ENCODE results near the gene UBXN4.
"Not testable (repeated sequence)": the region's sequence is repeated elsewhere in the genome, so short reads cannot be mapped to it uniquely, and the experiment has no call there.

Gene UBXN4

GRCh38 chr2:135768863-135769262 is 27.2 kb downstream of the UBXN4 start:
- DNase-seq (ENCODE audit: low read depth) = no peak

- DNase-seq (ENCODE audit: low read depth) = no peak
Measured at GRCh38 chr2:135773319-135773718, 31.7 kb downstream of the UBXN4 start.

- no peak for DNase-seq (ENCODE audit: low read depth)
Measured at GRCh38 chr2:135773917-135774316, 32.3 kb downstream of the UBXN4 start.

GRCh38 chr2:135775420-135775819 is 33.8 kb downstream of the UBXN4 start:
- no peak for DNase-seq (ENCODE audit: low read depth)

- no peak for DNase-seq (ENCODE audit: low read depth)
Measured at GRCh38 chr2:135776367-135776766, 34.7 kb downstream of the UBXN4 start.

GRCh38 chr2:135782231-135782630 is 40.6 kb downstream of the UBXN4 start:
- no peak for DNase-seq (ENCODE audit: low read depth)

GRCh38 chr2:135783439-135783838 is 41.8 kb downstream of the UBXN4 start:
- no peak for DNase-seq (ENCODE audit: low read depth)

GRCh38 chr2:135785032-135785431 is 43.4 kb downstream of the UBXN4 start:
- no peak for DNase-seq (ENCODE audit: low read depth)

GRCh38 chr2:135786823-135787222 is 45.2 kb downstream of the UBXN4 start:
- no peak for DNase-seq (ENCODE audit: low read depth)

GRCh38 chr2:135790423-135790822 is 48.8 kb downstream of the UBXN4 start:
- no peak for DNase-seq (ENCODE audit: low read depth)

- no peak for DNase-seq (ENCODE audit: low read depth)
Measured at GRCh38 chr2:135791418-135792190, 49.9 kb downstream of the UBXN4 start.

GRCh38 chr2:135792401-135793150 is 50.9 kb downstream of the UBXN4 start:
- DNase-seq (ENCODE audit: low read depth) = no peak

GRCh38 chr2:135795641-135796040 is 54.0 kb downstream of the UBXN4 start:
- not testable (repeated sequence) for DNase-seq (ENCODE audit: low read depth)

GRCh38 chr2:135796606-135797005 is 55.0 kb downstream of the UBXN4 start:
- DNase-seq (ENCODE audit: low read depth) = no peak

GRCh38 chr2:135797497-135798274 is 56.0 kb downstream of the UBXN4 start:
- DNase-seq (ENCODE audit: low read depth) = peak; percentile 73

- DNase-seq (ENCODE audit: low read depth) = no peak
Measured at GRCh38 chr2:135798275-135798705, 56.6 kb downstream of the UBXN4 start.

- DNase-seq (ENCODE audit: low read depth) = no peak
Measured at GRCh38 chr2:135798762-135799161, 57.1 kb downstream of the UBXN4 start.

- DNase-seq (ENCODE audit: low read depth) = no peak
Measured at GRCh38 chr2:135799738-135800137, 58.1 kb downstream of the UBXN4 start.

GRCh38 chr2:135800513-135801460 is 59.1 kb downstream of the UBXN4 start:
- no peak for DNase-seq (ENCODE audit: low read depth)

GRCh38 chr2:135802350-135802749 is 60.7 kb downstream of the UBXN4 start:
- no peak for DNase-seq (ENCODE audit: low read depth)

- no peak for DNase-seq (ENCODE audit: low read depth)
Measured at GRCh38 chr2:135803278-135803677, 61.6 kb downstream of the UBXN4 start.
